ENCODE data around the gene STK38L.

DNA sequence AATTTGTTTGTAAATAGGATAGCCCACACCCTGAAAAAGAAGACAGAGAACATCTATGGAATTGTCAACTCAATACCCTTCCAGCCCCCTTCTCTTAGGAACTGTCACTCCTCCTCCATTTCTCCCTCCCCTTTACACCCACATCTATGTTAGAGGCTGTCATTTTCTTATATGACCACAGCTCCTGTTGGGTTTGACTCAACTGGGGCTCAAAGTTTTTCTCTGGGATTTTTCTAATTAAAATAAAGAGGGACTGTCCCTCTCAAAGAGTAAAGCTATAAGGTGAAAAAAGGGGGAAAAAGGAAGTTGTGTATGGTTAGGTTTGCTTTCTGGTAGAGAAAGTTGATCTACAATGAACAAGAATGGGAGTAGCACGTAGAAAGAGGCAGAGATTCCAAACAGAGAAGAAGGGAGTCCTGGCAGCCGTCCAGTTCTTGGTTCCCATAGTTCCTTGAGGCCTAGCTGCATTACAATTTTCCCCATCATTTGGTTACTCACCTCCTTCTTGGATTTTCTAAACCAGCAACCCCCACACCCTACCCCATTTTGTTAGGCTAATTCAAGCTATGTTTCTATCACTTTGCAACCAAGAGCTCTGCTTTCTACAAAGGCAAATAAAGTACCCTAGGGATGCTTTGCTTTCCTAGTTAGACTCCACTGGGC is 44.3 kb upstream of the STK38L start:
- TF ChIP-seq, protein P1, sequence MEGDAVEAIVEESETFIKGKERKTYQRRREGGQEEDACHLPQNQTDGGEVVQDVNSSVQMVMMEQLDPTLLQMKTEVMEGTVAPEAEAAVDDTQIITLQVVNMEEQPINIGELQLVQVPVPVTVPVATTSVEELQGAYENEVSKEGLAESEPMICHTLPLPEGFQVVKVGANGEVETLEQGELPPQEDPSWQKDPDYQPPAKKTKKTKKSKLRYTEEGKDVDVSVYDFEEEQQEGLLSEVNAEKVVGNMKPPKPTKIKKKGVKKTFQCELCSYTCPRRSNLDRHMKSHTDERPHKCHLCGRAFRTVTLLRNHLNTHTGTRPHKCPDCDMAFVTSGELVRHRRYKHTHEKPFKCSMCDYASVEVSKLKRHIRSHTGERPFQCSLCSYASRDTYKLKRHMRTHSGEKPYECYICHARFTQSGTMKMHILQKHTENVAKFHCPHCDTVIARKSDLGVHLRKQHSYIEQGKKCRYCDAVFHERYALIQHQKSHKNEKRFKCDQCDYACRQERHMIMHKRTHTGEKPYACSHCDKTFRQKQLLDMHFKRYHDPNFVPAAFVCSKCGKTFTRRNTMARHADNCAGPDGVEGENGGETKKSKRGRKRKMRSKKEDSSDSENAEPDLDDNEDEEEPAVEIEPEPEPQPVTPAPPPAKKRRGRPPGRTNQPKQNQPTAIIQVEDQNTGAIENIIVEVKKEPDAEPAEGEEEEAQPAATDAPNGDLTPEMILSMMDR (IDR thresholded peaks at IDR 0.05) = no peak
- no peak for TF ChIP-seq EP300 (IDR thresholded peaks at IDR 0.05)
- TF ChIP-seq POLR2A (IDR thresholded peaks at IDR 0.05) = no peak
